Umbilical cord (tissue), 2 donors: ENCODE measurements around the gene MYLK3. TPM values are rescaled to one million over a fixed set of nuclear protein-coding genes. Genes with fewer than 3 reads are reported as not detected.
A peak's percentile ranks its signal among the peaks of the same experiment; 100 is the strongest.
"Not testable (repeated sequence)": the region's sequence is repeated elsewhere in the genome, so short reads cannot be mapped to it uniquely, and the experiment has no call there.

ENCODE experiments used
- DNase-seq: peaks from one replicate; pipeline ENCODE4 v3.0.0-alpha.2; 2015; ENCODE audit warnings: low spot score
- total RNA-seq: library from RNA; depleted of rRNA; stranded (reverse); fragments of >200 nt; gene quantifications from one replicate; pipeline ENCODE4 v1.2.3, GENCODE V29; 2014; ENCODE audit warnings: low replicate concordance; ENCODE audit not compliant: insufficient read depth

The MYLK3 gene
- total RNA-seq, 1 donor from 2014 or later: 1.4 TPM

GRCh38 chr16:46690281-46691178 lies 57.6 kb downstream of the MYLK3 start:
- peak; percentile 1 for DNase-seq

GRCh38 chr16:46689365-46690280 lies 58.5 kb downstream of the MYLK3 start, which contains the start of gene ORC6:
Gene ORC6, plus strand, starts transcription at chr16:46689659. Its CDS starts 47 bp downstream, at chr16:46689706.
- peak; percentile 99 for DNase-seq

GRCh38 chr16:46688654-46689364 lies 59.3 kb downstream of the MYLK3 start, which contains the start of gene VPS35:
Gene VPS35, minus strand, starts transcription at chr16:46689178. Its CDS starts 45 bp downstream, at chr16:46689133.
- peak; percentile 99 for DNase-seq

GRCh38 chr16:46688101-46688653 lies 60.0 kb downstream of the MYLK3 start:
- peak; percentile 52 for DNase-seq

- DNase-seq: no peak
These were observed 60.7 kb downstream of the MYLK3 start for GRCh38 chr16:46687486-46687885.

- DNase-seq: no peak
These were observed 61.2 kb downstream of the MYLK3 start for GRCh38 chr16:46686815-46687473.

- DNase-seq: not testable (repeated sequence)
These were observed 66.3 kb downstream of the MYLK3 start for GRCh38 chr16:46681867-46682266.

- DNase-seq: not testable (repeated sequence)
These were observed 70.2 kb downstream of the MYLK3 start for GRCh38 chr16:46677943-46678342.

GRCh38 chr16:46673320-46674013 lies 74.7 kb downstream of the MYLK3 start:
- DNase-seq: peak; percentile 43

- no peak for DNase-seq
These were observed 86.0 kb downstream of the MYLK3 start for GRCh38 chr16:46662123-46662522.

- DNase-seq: peak; percentile 28
These were observed 89.2 kb downstream of the MYLK3 start for GRCh38 chr16:46658925-46659324.

Other genes with a start within 250 kb of the MYLK3 start
- gene SHCBP1, start 127.0 kb downstream of the MYLK3 start, total RNA-seq: 35.6 TPM
- gene VPS35, start 59.2 kb downstream of the MYLK3 start, total RNA-seq: 53.9 TPM
- gene ORC6, start 58.7 kb downstream of the MYLK3 start, total RNA-seq: 11.1 TPM
- gene C16orf87, start 82.8 kb upstream of the MYLK3 start, total RNA-seq: 21.9 TPM
- 9.6 TPM for gene GPT2, start 136.0 kb upstream of the MYLK3 start, total RNA-seq
- gene DNAJA2, start 225.3 kb upstream of the MYLK3 start, total RNA-seq: 49.8 TPM